Gastrocnemius medialis (tissue), 4 donors: ENCODE results near the gene SNCA. TPM values are rescaled to one million over a fixed set of nuclear protein-coding genes. Genes with fewer than 3 reads are reported as not detected.

Experiments
- ATAC-seq, 2 donors: fragments of 150-250 bp; one replicate each; pipeline ENCODE4 v1.9.1; 2016
- DNase-seq, 2 donors: peaks; one replicate each; pipeline ENCODE4 v3.0.0-alpha.2; 2019
- H3K27ac ChIP-seq, 4 donors: fragments of 200-600 bp; sonication (generic); 1 replicate in 1 of 4; 2 replicates in 3 of 4; pipeline ENCODE4 v1.5.1; 2016 to 2018; ENCODE audit warnings: mild to moderate bottlenecking in 2 of 4, moderate library complexity in 1 of 4
- H3K27me3 ChIP-seq, 3 donors: fragments of 200-600 bp; sonication (generic) in 2 of 3; 1 replicate in 1 of 3; 2 replicates in 2 of 3; pipeline versions ENCODE4 v1.5.1 to v1.6.0; 2016 to 2019; ENCODE audit warnings: mild to moderate bottlenecking in 1 of 3, moderate library complexity in 1 of 3
- H3K36me3 ChIP-seq, 2 donors: fragments of 200-600 bp; sonication (generic) in 1 of 2; one replicate each; pipeline ENCODE4 v1.5.1; 2017 to 2018
- H3K4me1 ChIP-seq, 2 donors: fragments of 200-600 bp; sonication (generic) in 1 of 2; one replicate each; pipeline ENCODE4 v1.5.1; 2016 to 2017; ENCODE audit warnings: mild to moderate bottlenecking in 2 of 2
- H3K4me3 ChIP-seq, 4 donors: fragments of 200-600 bp; sonication (generic) in 3 of 4; 1 replicate in 1 of 4; 2 replicates in 3 of 4; pipeline ENCODE4 v1.5.1; 2016 to 2019; ENCODE audit warnings: mild to moderate bottlenecking in 2 of 4
- H3K9me3 ChIP-seq, 3 donors: fragments of 200-600 bp; sonication (generic) in 2 of 3; 1 replicate in 1 of 3; 2 replicates in 2 of 3; pipeline ENCODE4 v1.5.1; 2016 to 2019
- POLR2A ChIP-seq, 2 donors: fragments of 450-650 bp; IDR thresholded peaks; one replicate each; pipeline ENCODE4 v1.6.1; 2017; ENCODE audit warnings: antibody characterized with exemption in 2 of 2, mild to moderate bottlenecking in 2 of 2, moderate library complexity in 2 of 2
- in situ Hi-C, 4 donors: fragments of 200-750 bp; cut with MboI; loops; one replicate each; pipeline versions ENCODE4 v1.15.0 to v1.8.0; 2017; ENCODE audit warnings: low sequenced_read_pairs in 4 of 4
- intact Hi-C: fragments of 100-400 bp; cut with DNase I; formaldehyde crosslinking; loops from one replicate; pipeline ENCODE4 v1.15.1; 2023; ENCODE audit warnings: low total_unique reads
- total RNA-seq, 4 donors: library from RNA; depleted of rRNA; stranded (reverse); fragments of >200 nt; gene quantifications; one replicate each; pipeline versions ENCODE4 v1.1.0 to v1.2.3, GENCODE V29; 2016
- TF ChIP-seq, protein P1 (sequence below), 5 experiments: fragments of 450-650 bp in 3 of 5; fragments of 200-600 bp in 2 of 5; sonication (generic) in 2 of 5; IDR thresholded peaks in 4 of 5; conservative IDR thresholded peaks in 1 of 5; 1 replicate in 4 of 5; 2 replicates in 1 of 5; pipeline ENCODE4 v1.5.1; 2016 to 2019; ENCODE audit warnings: antibody characterized with exemption in 5 of 5, mild to moderate bottlenecking in 3 of 5, moderate library complexity in 3 of 5

SNCA gene
- total RNA-seq, 4 donors from 2014 or later: 0.73 to 1.7 (median 1.1) TPM; not detected in 1

GRCh38 chr4:89767924-89768323 lies 69.0 kb downstream of the SNCA start:
- Histone ChIP-seq H3K4me3 (no peak overlapping the region), H3K27me3 (no peaks in the 10 kb centered on the region), H3K9me3 (no peaks in the 10 kb centered on the region), H3K36me3 (no peaks in the 10 kb centered on the region), H3K4me1 (no peaks in the 10 kb centered on the region), H3K27ac (no peak overlapping the region)
- no peak for ATAC-seq
- intact Hi-C loops (no loop called here), in situ Hi-C loops (no loop called here)
- TF ChIP-seq, protein P1, sequence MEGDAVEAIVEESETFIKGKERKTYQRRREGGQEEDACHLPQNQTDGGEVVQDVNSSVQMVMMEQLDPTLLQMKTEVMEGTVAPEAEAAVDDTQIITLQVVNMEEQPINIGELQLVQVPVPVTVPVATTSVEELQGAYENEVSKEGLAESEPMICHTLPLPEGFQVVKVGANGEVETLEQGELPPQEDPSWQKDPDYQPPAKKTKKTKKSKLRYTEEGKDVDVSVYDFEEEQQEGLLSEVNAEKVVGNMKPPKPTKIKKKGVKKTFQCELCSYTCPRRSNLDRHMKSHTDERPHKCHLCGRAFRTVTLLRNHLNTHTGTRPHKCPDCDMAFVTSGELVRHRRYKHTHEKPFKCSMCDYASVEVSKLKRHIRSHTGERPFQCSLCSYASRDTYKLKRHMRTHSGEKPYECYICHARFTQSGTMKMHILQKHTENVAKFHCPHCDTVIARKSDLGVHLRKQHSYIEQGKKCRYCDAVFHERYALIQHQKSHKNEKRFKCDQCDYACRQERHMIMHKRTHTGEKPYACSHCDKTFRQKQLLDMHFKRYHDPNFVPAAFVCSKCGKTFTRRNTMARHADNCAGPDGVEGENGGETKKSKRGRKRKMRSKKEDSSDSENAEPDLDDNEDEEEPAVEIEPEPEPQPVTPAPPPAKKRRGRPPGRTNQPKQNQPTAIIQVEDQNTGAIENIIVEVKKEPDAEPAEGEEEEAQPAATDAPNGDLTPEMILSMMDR (IDR thresholded peaks at IDR 0.05 in 4 of 5, conservative IDR thresholded peaks at IDR 0.05 in 1 of 5): no peak
- no peak for TF ChIP-seq POLR2A (IDR thresholded peaks at IDR 0.05)
- DNase-seq: no peak

GRCh38 chr4:89765966-89766365 lies 71.0 kb downstream of the SNCA start:
- TF ChIP-seq POLR2A (IDR thresholded peaks at IDR 0.05): no peak
- TF ChIP-seq, protein P1 (IDR thresholded peaks at IDR 0.05 in 4 of 5, conservative IDR thresholded peaks at IDR 0.05 in 1 of 5): no peak
- Histone ChIP-seq H3K4me3 (no peak overlapping the region), H3K27ac (no peak overlapping the region), H3K27me3 (no peaks in the 10 kb centered on the region), H3K4me1 (no peaks in the 10 kb centered on the region), H3K36me3 (no peaks in the 10 kb centered on the region), H3K9me3 (no peaks in the 10 kb centered on the region)
- DNase-seq: no peak
- intact Hi-C loops: no loop called here
- no peak for ATAC-seq
- in situ Hi-C loops: no loop called here

DNA sequence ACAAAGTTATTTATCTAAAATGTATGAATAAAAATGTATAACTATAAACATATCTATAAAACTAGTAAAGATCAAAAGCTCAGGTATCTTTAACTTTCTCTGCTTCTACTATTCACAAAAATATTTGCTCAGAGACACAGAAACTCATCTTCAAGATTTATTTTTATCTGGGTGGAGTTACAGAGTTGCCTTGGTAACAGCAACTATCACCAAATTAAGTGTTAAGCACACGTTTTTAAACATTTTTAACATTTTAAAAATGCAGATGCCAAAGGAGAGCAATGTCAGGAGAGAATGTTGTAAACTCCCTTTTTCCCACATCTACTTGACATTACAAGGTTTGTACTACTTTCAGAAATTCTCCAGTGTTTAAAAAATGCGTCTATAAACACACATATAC lies 71.4 kb downstream of the SNCA start:
- Histone ChIP-seq H3K27me3 (no peaks in the 10 kb centered on the region), H3K27ac (no peak overlapping the region), H3K9me3 (no peaks in the 10 kb centered on the region), H3K4me3 (no peak overlapping the region), H3K4me1 (no peaks in the 10 kb centered on the region), H3K36me3 (no peaks in the 10 kb centered on the region)
- intact Hi-C loops: no loop called here
- DNase-seq (no peak), ATAC-seq (no peak)
- no peak for TF ChIP-seq POLR2A (IDR thresholded peaks at IDR 0.05)
- TF ChIP-seq, protein P1 (IDR thresholded peaks at IDR 0.05 in 4 of 5, conservative IDR thresholded peaks at IDR 0.05 in 1 of 5): no peak
- in situ Hi-C loops: no loop called here

- H3K9me3 ChIP-seq: no peaks in the 10 kb centered on the region
- ATAC-seq (no peak), DNase-seq (no peak)
- H3K27ac ChIP-seq: no peak overlapping the region
- intact Hi-C loops: no loop called here
- in situ Hi-C loops: no loop called here
- H3K36me3 ChIP-seq: no peaks in the 10 kb centered on the region
- H3K4me1 ChIP-seq: no peaks in the 10 kb centered on the region
- H3K4me3 ChIP-seq: no peak overlapping the region
- H3K27me3 ChIP-seq: no peaks in the 10 kb centered on the region
- TF ChIP-seq, protein P1 (IDR thresholded peaks at IDR 0.05 in 4 of 5, conservative IDR thresholded peaks at IDR 0.05 in 1 of 5): no peak
- TF ChIP-seq POLR2A (IDR thresholded peaks at IDR 0.05): no peak
These were observed 74.7 kb downstream of the SNCA start for GRCh38 chr4:89762311-89762710.

DNA sequence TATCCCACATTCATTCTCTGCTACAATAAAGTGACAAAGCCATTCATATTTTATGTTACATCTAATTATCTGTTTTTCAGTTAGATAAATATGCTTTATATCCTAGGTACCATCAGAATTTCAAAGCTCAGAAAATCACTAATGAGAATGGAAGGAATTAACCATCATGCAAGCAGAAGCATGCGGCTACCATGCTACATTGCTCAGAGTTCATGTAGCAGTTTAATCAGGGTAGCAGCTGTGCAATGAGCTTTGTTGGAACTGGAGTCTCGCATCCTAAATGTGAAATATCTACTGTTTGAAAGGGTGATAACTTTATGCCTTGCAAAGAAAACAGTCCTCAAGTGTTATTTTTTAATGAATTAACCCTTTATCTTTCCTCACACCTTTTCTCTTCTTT lies 77.5 kb downstream of the SNCA start:
- in situ Hi-C loops: no loop called here
- no peak for TF ChIP-seq POLR2A (IDR thresholded peaks at IDR 0.05)
- TF ChIP-seq, protein P1 (IDR thresholded peaks at IDR 0.05 in 4 of 5, conservative IDR thresholded peaks at IDR 0.05 in 1 of 5): no peak
- no peaks in the 10 kb centered on the region for H3K27me3 ChIP-seq
- H3K36me3 ChIP-seq: no peaks in the 10 kb centered on the region
- H3K4me3 ChIP-seq: no peak overlapping the region
- no peaks in the 10 kb centered on the region for H3K4me1 ChIP-seq
- DNase-seq (no peak), ATAC-seq (no peak)
- H3K27ac ChIP-seq: no peak overlapping the region
- no peaks in the 10 kb centered on the region for H3K9me3 ChIP-seq
- intact Hi-C loops: no loop called here
